Hematopoietic multipotent progenitor cell treated with erythropoietin and hydrocortisone succinate and interleukin-3 and kit ligand, for 4 days (in vitro differentiated cells): Measurements from ENCODE around the gene DNAL1.
A peak's percentile ranks its signal among the peaks of the same experiment; 100 is the strongest.
"Not testable (repeated sequence)": the region's sequence is repeated elsewhere in the genome, so short reads cannot be mapped to it uniquely, and the experiment has no call there.

Experiments
- DNase-seq: peaks from one replicate; pipeline ENCODE4 v3.0.0-alpha.2; 2015

DNAL1 gene

DNA sequence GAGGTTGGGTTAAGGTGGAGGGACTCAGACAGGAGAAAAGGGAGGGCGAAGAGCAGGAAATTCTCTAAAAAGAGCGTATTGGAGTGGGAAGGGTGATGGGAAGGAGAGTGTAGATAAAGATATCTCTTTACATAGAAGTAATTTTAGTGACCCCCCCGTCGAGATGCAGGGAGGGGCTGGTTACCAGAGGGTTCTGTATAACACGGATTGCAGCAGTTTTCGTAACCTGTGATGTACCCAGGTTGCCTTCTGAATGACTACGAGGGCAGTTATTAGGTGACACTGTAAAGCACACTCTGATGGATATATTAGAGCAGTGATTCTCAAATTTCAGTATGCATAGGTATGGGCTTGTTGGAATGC, 443 bp downstream of the DNAL1 start:
- no peak for DNase-seq

DNA sequence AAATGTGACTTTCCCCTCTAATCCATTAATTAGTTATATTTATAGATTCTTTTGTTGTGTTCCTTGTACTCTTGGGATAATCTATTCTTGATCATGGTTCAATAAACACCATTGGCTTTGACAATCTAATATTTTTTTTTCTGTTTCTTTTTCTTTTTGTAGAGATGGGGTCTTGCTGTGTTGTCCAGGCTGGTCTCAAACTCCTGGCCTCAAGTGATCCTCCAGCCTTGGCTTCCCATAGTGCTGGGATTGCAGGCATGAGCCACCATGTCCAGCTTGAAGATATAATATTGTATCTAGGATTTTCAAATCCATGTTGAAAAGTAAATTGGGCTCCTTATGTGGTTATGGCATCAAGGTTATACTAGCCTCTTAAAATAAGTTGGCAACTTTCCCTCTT, 6.2 kb downstream of the DNAL1 start:
- no peak for DNase-seq

DNA sequence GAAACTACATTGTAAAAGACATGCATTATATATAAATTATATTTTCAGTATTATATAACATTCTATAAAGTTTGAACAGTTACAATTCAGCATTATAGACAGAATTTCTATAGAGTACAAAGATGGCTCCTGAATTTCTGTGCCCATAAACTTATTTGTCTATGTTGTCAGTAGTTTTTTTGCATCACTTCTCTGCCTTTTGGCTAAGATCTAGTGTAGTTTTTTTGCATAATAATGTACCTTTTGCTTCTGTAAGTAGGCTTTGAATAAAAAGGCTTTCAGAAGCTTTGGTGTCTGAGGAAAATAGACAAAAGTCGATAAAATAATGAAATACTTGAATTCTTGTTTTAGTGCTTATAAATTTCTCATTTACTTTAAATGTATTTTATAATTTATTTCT, 11.1 kb downstream of the DNAL1 start:
- DNase-seq, result no peak

DNA sequence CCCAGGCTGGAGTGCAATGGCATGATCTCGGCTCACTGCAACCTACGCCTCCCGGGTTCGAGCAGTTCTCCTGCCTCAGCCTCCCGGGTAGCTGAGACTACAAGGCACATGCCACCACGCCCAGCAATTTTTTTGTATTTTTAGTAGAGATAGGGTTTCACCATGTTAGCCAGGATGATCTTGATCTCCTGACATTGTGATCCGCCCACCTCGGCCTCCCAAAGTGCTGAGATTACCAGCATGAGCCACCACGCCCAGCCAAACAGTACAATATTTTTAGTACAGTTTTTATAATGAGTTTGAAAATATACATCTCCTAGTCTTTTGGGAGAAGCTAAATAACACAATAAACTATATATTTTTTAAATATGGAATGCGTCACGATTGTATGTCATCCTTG, 14.4 kb downstream of the DNAL1 start:
- DNase-seq, result peak; percentile 21

DNA sequence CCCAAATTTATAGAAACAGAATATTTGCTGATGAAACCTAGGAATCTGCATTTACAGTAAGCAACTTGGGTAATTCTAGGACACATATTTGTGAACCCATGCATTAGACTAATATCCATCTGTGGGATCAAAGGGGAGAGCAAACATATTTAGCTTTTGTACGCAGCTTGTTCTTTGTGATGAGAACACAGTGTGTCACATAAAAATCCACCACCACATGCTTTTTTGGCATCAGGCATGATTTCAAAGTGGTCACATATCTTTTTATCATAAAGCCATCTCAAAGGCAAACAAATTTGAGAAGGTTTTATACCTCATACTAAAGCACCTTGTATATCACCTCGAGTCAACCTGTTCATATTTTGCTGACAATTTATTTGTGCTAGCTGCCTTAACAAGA, 15.7 kb downstream of the DNAL1 start:
- no peak for DNase-seq

DNA sequence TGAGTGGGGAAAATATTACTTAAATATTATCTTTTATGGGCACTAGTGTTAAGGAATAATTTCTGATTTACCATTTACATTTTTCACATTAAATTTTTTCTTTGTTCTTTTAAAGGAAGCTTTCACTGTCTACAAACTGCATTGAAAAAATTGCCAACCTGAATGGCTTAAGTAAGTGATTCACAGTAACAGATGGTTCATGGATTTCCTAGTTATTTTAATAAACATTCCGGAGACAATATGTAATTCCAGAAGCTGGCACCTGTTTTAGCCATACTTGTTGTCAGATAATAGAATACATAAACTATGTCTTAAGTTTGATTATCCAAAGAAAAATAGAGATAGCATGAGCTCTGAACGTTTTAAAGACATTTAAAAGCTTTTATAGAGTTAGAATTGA, 17.1 kb downstream of the DNAL1 start:
- no peak for DNase-seq

DNA sequence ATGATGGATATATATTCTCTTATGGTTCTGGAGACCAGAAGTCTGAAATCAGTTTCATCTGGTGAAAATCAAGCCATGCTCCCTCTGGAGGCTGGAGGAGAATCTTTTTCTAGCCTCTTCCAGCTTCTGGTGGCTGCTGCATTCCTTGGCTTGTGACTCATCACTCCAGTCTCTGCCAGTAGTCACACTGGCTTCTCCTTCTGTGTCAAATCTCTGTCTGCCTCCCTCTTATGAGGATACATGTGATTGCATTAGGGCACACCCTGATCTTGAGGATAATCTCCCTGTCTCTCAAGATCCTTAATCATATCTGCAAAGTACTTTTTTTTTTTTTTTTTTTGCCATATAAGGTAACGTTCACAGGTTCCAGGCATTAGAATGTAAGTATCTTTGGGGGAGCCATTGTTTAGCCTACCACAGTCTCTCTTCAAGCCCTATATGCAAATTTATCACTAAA, 17.7 kb downstream of the DNAL1 start:
- peak; percentile 50 for DNase-seq

DNA sequence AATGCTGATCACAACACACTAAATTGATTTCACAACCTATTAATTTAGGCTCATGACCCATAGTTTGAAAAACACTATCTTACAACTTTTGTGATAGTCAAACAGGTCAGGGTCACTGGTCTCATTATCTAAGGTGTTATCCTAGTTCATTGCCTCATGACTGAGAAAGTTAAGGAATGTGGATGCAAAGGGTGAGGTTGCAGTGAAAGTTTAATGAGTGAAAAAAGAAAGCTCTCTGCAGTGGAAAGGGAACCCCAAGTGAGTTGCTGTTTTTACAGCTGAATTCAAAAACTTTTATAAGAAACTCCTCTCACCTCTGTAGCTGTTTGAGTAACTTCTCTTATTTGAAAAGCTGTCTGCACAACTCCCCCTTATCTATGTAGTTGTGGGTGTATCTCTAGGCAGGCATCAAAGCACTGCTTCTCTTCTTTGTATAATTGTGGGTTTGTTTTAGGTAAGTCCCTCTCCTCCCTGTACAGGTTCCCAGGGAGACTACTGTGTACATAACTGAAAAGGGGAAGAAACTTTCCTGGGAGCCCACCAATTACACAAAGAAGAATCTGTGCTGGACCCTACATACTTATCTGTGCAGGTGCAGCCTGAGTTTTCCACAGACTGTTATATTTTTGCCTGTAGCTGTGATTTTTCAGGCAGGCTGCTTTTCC, 18.9 kb downstream of the DNAL1 start:
- DNase-seq, result peak; percentile 30

DNA sequence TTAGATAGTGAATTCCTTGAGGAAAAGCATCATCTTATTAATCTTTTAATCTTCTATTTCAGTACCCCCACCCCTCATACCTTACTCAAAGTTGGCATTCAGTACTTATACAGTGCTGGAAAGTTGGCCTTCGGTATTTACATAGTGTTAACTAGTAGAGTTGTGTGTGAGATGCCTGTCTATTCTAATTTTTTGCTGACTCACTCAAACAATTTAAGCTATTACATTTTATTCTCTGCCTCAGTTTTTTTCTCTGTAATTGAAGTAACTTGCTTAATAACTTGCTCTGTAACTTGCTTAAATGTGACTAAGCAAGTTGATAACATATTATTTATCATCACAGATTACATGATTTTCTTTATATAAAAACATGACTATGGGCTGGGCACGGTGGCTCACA, 20.3 kb downstream of the DNAL1 start:
- peak; percentile 6 for DNase-seq

DNA sequence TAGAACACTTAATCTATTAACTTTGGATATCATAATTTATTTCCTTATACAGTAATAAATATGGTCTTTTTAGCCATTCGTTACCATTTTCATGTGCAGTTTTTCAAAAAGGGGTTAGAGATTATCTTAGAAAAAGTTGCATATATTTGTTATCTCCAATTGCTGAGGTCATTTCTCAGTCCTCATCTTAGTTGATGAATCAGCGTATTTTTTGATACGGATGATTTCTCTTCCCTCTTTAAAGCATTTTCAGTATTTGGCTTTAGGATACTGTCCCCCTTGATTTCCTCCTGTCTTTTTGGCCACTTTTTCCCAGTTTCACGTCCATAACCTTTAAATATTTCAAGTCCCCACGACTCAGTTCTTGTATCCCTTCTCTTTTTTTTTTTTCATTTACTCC, 21.8 kb downstream of the DNAL1 start:
- DNase-seq, result peak; percentile 8

DNA sequence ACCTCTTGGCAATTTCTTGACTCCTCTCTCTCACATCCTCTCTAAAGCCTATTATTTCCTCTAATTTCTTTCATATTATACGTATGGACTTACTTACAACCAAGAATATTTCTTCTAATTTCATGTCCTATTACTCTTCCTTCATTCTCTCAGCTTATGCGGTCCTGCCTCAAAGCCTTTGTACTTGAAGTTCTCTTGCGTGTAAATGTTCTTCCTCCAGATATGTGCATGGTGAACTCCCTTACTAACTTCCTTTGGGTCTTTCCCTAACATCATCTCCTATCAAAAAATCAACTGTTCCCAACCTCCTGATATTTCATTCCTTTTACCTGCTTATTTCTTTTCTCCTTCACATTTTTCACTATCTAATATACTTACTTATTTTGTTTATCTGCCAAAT, 23.1 kb downstream of the DNAL1 start:
- DNase-seq, result no peak

DNA sequence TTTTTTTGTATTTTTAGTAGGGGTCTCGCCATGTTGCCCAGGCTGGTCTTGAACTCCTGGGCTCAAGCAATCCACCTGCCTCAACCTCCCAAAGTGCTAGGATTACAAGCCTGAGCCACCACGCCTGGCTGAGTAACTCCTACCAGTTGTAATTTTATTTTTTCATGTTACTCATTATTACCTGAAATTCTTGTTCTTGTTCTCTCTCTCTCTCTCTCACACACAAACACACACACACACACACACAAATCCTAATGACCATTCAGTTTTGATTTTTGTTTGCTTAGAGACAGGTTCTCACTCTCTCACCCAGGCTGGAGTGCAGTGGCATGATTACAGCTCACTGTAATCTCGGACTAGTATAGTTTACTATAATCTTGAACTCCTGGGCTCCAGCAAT, 30.2 kb downstream of the DNAL1 start:
- DNase-seq, result no peak

DNA sequence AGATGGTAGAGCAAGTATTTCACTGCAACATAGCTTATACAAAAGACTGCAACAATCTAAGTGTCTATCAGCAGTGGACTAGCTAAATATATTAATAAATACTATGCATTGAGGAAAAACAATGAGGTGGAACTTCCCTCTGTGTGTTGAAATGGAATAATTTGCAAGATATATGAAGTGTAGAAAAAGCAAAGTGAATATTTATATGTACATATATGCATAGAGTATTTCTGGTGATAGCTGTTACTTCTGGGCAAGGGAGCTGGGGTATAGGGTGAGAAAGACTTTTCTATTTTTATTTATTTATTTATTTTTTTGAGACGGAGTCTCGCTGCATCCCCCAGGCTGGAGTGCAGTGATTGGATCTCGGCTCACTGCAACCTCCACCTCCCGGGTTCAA, 33.9 kb downstream of the DNAL1 start:
- DNase-seq, result no peak

DNA sequence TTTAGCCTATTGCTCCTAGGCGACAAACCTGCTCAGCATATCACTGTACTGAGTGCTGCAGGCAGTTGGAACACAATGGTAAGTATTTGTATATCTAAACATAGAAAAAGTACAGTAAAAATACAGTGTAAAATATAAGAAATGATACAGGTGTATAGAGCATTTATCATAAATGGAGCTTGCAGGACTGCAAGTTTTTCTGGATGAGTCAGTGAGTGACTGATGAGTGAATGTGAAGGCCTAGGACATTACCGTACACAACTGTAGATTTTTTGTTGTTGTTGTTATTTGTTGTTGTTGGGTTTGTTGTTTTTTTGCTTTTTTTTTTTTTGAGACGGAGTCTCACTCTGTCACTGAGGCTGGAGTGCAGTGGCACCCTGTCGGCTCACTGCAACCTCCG, 36.0 kb downstream of the DNAL1 start:
- DNase-seq, result no peak

DNA sequence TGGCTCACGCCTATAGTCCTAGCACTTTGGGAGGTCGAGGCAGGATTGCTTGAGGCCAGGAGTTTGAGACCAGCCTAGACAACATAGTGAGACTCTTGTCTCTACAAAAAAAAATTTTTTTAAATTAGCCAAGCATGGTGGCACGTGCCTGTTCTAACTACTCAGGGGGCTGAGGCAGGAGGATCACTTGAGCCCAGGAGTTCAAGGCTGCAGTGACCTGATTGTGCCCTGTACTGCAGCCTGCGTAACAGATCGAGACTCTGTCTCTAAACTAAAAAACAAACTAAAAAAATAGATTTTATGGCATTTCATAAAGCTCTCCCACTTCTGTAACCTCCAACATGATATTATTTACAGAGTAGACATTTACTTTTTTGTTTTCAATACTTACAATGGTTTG, 39.8 kb downstream of the DNAL1 start:
- DNase-seq, result no peak

DNA sequence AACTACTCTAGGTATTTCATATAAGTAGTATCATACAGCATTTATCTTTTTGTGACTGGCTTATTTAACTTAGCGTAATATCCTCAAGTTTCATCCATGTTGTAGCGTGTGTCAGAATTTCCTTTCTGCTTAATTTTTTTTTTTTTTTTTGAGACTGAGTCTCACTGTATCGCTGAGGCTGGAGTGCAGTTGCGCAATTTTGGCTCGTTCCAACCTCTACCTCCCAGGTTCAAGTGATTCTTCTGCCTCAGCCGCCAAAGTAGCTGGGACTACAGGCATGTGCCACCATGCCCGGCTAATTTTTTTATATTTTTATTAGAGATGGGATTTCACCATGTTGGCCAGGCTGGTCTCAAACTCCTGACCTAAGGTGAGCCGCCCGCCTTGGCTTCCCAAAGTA, 40.5 kb downstream of the DNAL1 start:
- no peak for DNase-seq

DNA sequence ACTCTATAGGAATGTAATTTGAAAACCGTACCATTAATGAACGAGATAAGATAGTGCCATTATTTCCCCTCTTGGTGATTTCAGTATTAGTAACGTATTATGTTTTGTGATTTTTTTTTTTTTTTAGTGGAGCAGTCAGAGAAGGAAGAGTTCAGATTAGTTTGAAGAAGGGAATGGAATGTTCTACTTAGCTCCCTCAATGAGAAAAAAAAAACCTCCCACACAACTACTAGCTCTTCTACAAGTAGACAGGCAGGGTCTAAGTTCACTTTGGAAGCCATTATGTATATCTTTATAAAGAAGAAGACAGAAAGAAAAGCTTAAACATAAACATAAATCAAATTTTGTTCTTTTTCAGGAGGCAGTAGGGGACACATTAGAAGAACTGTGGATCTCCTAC, 42.1 kb downstream of the DNAL1 start:
- no peak for DNase-seq

DNA sequence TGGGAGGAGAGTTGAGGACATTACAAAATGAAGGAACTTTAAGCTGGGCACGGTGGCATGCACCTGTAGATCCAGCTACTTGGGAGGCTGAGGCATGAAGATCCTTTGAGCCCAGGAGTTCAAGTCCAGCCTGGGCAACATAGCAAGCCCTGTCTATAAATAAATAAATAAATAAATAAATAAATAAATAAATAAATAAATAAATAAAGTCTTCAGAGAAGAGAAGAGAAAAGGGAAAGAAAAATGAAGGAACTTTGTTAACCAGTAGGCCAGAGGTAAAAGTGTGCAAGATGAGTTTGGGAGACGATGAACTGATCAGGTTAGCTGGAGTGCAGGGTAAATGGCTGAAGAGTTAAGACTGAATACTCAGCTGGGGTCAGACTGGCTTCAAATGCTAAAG, 49.3 kb downstream of the DNAL1 start:
- no peak for DNase-seq

DNA sequence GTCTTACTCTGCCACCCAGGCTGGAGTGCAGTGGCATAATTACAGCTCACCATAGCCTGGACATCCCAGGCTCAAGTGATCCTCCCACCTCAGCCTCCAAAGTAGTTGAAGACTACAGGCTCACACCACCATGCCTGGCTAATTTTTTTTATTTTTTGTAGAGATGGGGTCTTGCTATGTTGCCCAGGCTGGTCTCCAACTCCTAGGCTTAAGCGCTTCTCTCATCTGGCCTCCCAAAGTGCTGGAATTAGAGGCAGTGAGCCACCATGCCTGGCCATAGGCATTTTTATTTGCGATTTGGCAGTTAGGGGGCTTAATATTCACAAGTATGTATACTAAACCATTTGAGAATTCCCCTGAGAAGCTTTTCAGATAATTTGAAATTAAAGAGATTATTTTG, 50.3 kb downstream of the DNAL1 start:
- DNase-seq, result no peak

DNA sequence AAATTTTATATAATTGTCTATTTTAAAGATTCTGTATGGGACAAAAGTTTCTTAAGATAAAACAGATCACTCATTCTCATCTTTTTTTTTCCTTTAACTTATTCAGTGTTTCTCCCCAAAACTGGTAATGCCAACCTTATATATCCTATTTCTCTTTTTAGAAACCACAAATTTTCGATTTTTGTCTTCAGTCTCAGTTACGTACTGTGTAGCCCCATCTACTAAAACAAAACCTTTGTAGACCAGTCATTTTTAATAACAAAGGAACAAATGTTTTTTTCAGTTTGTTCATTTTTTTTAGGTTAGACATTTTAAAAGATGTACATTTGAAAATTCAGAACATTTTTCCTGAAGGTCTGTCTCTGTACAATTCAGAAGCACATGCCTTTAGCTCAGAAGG, 51.2 kb downstream of the DNAL1 start:
- DNase-seq, result no peak

DNA sequence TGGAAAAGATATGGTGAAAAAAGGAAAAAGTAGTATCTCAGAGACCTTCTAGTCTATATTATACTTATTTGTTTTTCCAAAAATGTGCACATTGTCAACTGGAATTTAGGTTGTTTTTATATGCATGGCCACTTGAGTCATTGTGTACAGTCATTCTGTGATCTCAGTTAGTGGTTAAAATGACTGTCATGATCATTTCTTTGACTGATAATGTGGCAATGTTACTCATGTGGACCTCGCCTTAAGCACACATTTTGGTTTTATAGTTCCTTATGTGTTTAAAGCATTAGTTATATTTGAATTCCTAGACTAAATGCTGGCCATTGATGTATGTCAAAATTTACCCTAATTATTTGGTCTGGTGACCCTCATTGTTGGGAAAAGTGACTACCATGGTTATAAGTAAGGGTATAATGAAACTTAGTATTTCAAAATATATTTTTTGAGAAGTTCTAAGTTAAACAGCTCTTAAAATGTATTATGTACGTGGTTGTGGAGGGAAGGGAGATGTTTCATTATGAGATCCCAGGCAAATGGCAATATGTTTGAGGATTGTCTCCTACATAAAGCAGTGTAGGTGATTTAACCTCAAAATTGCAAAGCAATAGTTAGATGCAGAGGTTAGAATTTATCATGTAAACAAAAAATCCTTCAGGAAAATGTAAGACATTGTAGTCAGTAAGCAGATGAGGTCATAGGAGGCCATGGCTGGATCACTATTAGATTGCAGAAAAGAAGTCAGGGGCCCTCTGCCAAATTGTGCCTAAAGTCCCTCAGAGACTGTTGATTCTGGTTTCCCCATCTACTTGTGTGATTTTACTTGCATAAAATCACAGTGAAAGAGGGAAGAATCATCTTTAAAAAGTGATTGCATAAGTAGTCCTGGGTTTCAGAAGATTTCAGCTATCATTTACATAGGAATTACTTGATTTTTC, 51.9 kb downstream of the DNAL1 start:
- peak; percentile 61 for DNase-seq

DNA sequence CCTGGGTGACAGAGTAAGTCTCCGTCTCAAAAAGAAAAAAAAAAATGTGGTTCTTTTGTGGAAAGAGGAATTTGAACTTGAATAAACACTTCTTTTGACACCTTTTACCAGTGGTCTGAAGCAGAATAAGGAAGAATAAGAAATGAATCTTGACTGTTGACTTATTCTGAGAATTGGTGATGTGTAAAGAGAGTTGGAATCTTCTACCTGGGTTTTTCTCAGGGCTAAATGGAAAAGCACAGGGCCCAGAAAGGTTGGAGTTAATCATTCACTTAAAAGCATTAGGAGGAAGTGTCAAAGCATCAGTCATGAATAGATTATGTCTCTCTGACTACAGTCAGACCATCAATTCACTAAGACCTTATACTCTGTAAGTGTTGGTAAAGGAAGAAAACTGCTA, 55.5 kb downstream of the DNAL1 start:
- no peak for DNase-seq

DNA sequence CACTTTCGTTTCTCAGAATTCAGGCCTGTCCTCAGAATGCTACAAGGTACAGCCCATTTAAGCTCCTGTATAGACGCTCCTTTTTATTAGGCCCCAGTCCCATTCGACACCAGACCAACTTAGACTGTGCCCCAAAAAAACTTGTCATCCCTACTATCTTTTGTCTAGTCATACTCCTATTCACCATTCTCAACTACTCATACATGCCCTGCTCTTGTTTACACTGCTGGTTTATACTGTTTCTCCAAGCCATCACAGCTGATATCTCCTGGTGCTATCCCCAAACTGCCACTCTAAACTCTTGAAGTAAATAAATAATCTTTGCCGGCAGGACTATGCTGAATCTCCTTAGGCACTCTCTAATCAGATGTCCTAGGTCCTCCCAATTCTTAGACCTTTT, 63.3 kb downstream of the DNAL1 start:
- DNase-seq, result not testable (repeated sequence)

DNA sequence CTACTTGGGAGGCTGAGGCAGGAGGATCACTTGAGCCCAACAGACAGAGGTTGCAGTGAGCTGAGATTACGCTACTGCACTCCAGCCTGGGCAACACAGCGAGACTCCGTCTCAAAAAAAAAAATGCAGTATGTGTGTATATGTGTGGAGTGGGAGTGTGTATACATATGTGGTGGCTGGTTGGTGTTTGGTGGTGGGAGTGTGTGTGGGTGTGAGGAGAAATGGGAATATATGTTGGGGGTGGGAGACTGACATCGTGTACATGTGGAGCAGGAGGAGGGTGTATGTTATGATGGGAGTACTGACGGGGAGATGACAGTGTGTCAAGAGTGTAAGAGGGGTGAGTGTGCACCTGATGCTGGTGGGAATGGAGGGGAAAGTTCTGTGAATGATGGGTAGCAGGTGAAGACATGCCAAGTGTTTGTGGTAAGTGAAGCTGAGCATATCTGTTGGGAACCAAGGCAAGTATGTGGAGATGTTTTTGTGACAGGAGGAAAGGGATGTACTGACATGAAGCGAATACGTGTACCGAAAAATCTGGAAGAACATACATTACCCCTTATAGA, 65.2 kb downstream of the DNAL1 start:
- no peak for DNase-seq
